Measurements from ENCODE around the gene SCG5. TPM values are rescaled to one million over a fixed set of nuclear protein-coding genes. Genes with fewer than 3 reads are reported as not detected.

Gene SCG5
- total and polyA plus RNA-seq, 2 of the 13 experiments (the other 11 are each of a cell fraction or from before 2014, with no cell fraction given) = 2.3 to 3.5 TPM

GRCh38 chr15:32636410-32636809 lies 5.1 kb upstream of the SCG5 start:
- Histone ChIP-seq H3K36me3 (replicated peaks in 1 of 2; ENCODE audit: control insufficient read depth in 1 of 2, insufficient read depth in 2 of 2, low read length in 2 of 2) (peaks cover 8 to 46% of the 10 kb centered on the region in 2 experiments), H3K4me1 (ENCODE audit: insufficient read depth, low read length) (no peaks in the 10 kb centered on the region), H4K20me1 (ENCODE audit: insufficient read depth, low read length) (no peaks in the 10 kb centered on the region), H3K79me2 (ENCODE audit: insufficient read depth, low read length) (no peaks in the 10 kb centered on the region), H3K4me3 (replicated peaks in 1 of 3; ENCODE audit: insufficient read depth in 1 of 3, low read depth in 2 of 3, low read length in 3 of 3) (no peak overlapping the region), H3K4me2 (ENCODE audit: low read depth, low read length) (no peak overlapping the region), H2AFZ (ENCODE audit: low read length) (no peak overlapping the region), H3K9me3 (ENCODE audit: low read length) (no peaks in the 10 kb centered on the region), H3K27ac (ENCODE audit: extremely low read length, insufficient read depth, low read length) (no peak overlapping the region), H3K27me3 (ENCODE audit: control insufficient read depth in 1 of 2, insufficient read depth in 2 of 2, low read length in 2 of 2) (no peaks in the 10 kb centered on the region), H3K9ac (ENCODE audit: insufficient read depth, low read depth, low read length) (no peak overlapping the region)
- WGBS (ENCODE audit: low lambda C conversion rate) = 95% methylated on average over 3 of the region's 3 CpGs
- ChIA-PET POLR2A (no interaction called here), CTCF (ENCODE audit: low intra/inter-chr PET ratio, low total read pairs) (no interaction called here)
- no peak for ATAC-seq
- FAIRE-seq = no peak
- no peak for TF ChIP-seq ZNF543 (CRISPR knock-in tag; IDR thresholded peaks at IDR 0.05)
- TF ChIP-seq ZNF768 (CRISPR knock-in tag; IDR thresholded peaks at IDR 0.05) = no peak
- TF ChIP-seq NFKBIZ (CRISPR knock-in tag; IDR thresholded peaks at IDR 0.05) = no peak
- TF ChIP-seq KLF11 (CRISPR knock-in tag; IDR thresholded peaks at IDR 0.05) = no peak
- TF ChIP-seq NKX3-1 (CRISPR knock-in tag; IDR thresholded peaks at IDR 0.05) = no peak
- no peak for TF ChIP-seq RFX3 (CRISPR knock-in tag; IDR thresholded peaks at IDR 0.05)
- no peak for TF ChIP-seq E2F5 (CRISPR knock-in tag; conservative IDR thresholded peaks at IDR 0.05)
- no peak for TF ChIP-seq FOXA3 (CRISPR knock-in tag; IDR thresholded peaks at IDR 0.05)
- no peak for TF ChIP-seq ARID4A (CRISPR knock-in tag; IDR thresholded peaks at IDR 0.05; ENCODE audit: borderline replicate concordance)
- TF ChIP-seq ZSCAN29 (CRISPR knock-in tag; conservative IDR thresholded peaks at IDR 0.05) = no peak
- BruUV-seq (replicated peaks) = no TSS peak
- in situ Hi-C loops (cut with HindIII; ENCODE audit: extremely low pct_ligation_motif_present, low pct_unique_long_range_greater_than_20kb) = no loop called here
- DNase-seq (ENCODE audit: low spot score) = no peak
- intact Hi-C loops (cut with micrococcal nuclease; ENCODE audit: unreplicated experiment) = no loop called here
